GM10248 (cell line): ENCODE measurements around the gene ULK4.
A peak's percentile ranks its signal among the peaks of the same experiment; 100 is the strongest.
"Not testable (repeated sequence)": the region's sequence is repeated elsewhere in the genome, so short reads cannot be mapped to it uniquely, and the experiment has no call there.

Source experiments
- CTCF ChIA-PET: fragments of 300-600 bp; sonication (Branson Sonifier 250); formaldehyde crosslinking; extraction: SDS; loops from one replicate; lab custom pipeline; 2021; ENCODE audit warnings: antibody characterized with exemption; lab: Yijun Ruan, JAX
- POLR2A ChIA-PET: fragments of 350-650 bp; sonication (Branson Sonifier 250); formaldehyde crosslinking; extraction: SDS; loops from one replicate; lab custom pipeline; 2020; ENCODE audit warnings: antibody characterized with exemption; lab: Yijun Ruan, JAX
- DNase-seq: peaks from one replicate; pipeline ENCODE4 v3.0.0; 2012; ENCODE audit errors: extremely low spot score
- CTCF ChIP-seq: IDR thresholded peaks from 2 replicates; pipeline ENCODE4 v1.5.1; 2012; ENCODE audit warnings: mild to moderate bottlenecking, low read depth; ENCODE audit errors: extremely low read depth, missing control alignments, control extremely low read depth

ULK4 gene

GRCh38 chr3:41565948-41566514 lies 395.9 kb downstream of the ULK4 start:
- no peak for DNase-seq
- POLR2A ChIA-PET: no interaction called here
- CTCF ChIA-PET: no interaction called here
- no peak for TF ChIP-seq CTCF

- TF ChIP-seq CTCF: no peak
- ChIA-PET POLR2A (no interaction called here), CTCF (no interaction called here)
- DNase-seq: no peak
Observed at GRCh38 chr3:41565003-41565402, 396.9 kb downstream of the ULK4 start.

- CTCF ChIA-PET, DNase-seq, POLR2A ChIA-PET: not testable (repeated sequence)
Observed at GRCh38 chr3:41556245-41556644, 405.7 kb downstream of the ULK4 start.

- DNase-seq: no peak
- ChIA-PET POLR2A (no interaction called here), CTCF (no interaction called here)
- TF ChIP-seq CTCF: no peak
Observed at GRCh38 chr3:41532976-41533375, 428.9 kb downstream of the ULK4 start.

GRCh38 chr3:41526995-41527573 lies 434.8 kb downstream of the ULK4 start:
- ChIA-PET CTCF (interaction anchor here (1.1 kb wide), 1 partner anchor 23 kb away, joined by 3 read pairs; no protein-coding TSS in a partner anchor), POLR2A (no interaction called here)
- no peak for DNase-seq
- no peak for TF ChIP-seq CTCF

GRCh38 chr3:41525303-41526064 lies 436.4 kb downstream of the ULK4 start:
- peak; percentile 32 for DNase-seq
- ChIA-PET POLR2A (no interaction called here), CTCF (interaction anchor here (0.9 to 1.4 kb wide), 2 partner anchors 14 to 27 kb away, joined by 3 to 4 read pairs; no protein-coding TSS in a partner anchor)
- TF ChIP-seq CTCF: no peak

GRCh38 chr3:41523897-41524296 lies 438.0 kb downstream of the ULK4 start:
- ChIA-PET POLR2A (no interaction called here), CTCF (interaction anchor here (0.7 kb wide), 1 partner anchor 33 kb away, joined by 3 read pairs; no protein-coding TSS in a partner anchor)
- no peak for TF ChIP-seq CTCF
- no peak for DNase-seq
